CD1c-positive myeloid dendritic cell (primary cell): ENCODE results near the gene ZNF432.
"Not testable (repeated sequence)": the region's sequence is repeated elsewhere in the genome, so short reads cannot be mapped to it uniquely, and the experiment has no call there.

Source experiments
- DNase-seq: peaks from one replicate; pipeline ENCODE4 v3.0.0-alpha.2; 2016; ENCODE audit errors: extremely low spot score

Gene ZNF432

DNA sequence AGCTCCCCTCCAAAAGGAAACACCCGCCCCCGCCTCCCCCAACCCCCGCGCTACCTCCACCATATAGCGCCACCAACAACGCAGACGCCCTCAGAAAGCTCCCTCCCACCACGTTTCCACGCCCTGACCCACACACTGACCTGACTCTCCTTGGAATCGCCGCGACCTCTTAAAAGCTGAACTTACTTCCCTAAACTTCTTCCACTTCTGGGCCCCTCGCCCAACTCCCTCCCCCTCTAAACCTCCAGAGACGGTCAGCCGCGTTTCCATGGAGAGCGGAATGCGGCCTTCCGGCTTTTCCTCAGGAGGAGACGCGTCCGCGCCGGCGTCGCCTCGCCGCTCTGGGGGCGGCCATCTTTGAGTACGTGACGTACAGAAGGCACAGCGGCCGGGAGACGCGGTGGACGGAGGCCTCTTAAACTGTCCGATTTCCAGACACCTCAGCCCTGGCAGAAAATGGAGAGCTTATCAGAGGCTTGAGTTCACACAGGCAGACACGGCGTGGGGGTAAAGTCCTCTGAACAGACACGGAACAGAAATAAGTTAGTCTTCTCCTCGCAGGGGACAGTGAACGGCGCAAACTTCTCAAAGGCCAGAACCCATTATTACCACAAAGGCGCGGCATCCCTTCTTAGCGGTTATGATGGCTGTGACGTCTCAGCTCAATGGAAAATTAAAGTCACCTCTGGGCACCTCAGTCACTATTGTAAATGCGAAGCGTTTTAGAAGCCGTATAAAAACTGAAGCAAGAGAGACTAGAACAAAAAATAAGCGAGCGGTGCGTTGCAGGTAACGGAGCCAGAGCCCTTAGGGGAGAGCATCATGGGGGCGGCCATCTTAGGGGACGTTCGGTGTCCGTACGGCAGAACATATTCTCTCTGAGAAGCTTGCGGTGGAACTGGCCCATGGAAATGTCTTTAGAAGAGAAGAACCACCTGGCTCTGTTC lies at the start of gene ZNF432:
ZNF432 (minus strand) TSS at position 284 of the 947 bp plus-strand sequence. CDS start 1,970 bp downstream, outside the sequence.
- peak; percentile 98 for DNase-seq

DNA sequence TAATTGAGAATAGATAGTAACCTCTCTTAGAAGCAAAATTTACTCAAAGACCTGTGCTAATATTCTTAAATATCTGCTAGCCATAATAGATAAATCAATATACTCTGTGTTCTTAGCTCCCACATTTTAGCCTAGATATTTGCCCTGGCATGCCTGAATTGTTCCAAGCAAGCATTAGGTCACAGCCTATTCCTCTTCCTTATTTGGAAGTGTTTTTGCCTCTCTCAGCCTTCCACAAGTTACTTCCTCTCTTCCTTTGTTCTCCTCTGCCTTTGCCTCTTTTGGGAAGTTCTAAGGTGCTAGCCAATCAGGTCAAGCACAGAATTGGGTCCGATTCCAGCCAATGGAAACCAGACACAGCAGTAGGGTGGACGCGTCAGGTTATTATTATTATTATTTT lies 47.8 kb upstream of the ZNF432 start:
- not testable (repeated sequence) for DNase-seq

DNA sequence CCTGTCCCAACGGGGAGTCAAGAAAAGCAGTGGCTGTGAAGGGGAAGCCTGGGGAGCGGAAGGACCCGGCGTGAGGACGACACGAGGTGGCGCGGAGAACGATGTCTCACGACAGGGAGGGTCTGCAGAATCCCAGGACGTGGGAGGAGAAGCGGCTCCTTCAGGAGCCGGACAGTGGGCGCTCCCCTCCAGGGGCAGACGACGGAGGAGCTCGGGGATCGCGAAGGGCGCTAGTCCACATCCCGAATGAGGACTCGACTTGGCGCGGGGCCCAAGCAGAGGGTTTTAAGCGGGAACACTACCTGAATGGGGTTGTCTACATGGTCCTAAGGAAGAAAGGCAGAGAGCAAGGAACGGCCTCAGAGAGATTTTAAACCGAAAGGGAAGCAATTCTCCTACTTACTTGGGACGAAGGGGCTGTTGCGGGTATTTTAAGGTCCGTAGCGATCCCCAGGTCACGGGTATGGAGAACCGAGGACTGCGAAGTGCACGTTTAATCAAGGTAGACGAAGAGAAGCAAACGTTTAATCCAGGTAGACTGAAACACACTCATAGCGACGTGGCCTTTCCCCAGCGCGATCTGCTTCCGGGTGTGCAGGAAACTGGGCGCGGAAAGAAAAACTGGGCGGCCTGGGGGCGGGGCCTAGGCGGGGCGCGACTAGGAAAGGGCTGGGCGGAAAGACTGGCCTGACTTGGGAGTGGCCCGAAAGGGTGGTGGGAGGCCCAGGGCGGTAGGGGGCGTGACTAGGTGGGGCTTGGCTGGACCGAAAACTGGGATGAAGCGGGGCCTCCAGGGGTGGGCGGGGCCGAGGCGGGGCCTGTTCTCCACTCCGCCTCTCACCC lies 46.8 kb upstream of the ZNF432 start, which contains the start of gene ZNF841:
ZNF841 (minus strand) TSS at position 594 of the 843 bp plus-strand sequence. CDS start 10,964 bp downstream, outside the sequence.
- DNase-seq: peak; percentile 83

DNA sequence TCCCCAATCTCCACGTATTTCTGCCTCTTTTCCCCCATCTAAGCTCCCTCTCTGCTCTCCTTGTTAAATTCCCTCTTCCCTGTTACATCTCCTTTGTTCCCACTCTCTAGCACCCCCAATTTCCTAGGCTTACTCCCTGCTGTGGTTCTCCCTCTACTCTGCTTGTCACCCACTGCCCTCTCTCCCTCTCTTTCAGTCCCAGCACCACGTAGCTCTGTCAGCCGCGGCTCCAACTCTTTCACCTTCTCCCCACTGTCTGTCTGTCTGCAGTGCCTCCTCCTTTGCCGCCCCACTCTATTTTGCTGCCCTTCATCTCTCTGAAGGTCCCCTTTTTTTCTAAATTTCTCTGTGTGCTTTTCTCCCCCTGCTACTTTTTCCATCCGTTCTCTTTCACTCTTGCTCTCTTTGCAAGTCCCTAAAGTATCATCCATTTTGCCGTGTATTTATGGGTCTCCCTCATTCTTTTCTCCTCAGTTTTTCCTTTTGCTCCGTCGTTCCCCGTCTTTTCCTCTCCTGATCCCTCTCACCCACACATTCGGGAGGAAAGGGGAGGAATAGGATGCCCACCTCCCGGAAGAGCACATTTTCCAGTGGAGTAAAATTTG lies 46.0 kb upstream of the ZNF432 start:
- no peak for DNase-seq

DNA sequence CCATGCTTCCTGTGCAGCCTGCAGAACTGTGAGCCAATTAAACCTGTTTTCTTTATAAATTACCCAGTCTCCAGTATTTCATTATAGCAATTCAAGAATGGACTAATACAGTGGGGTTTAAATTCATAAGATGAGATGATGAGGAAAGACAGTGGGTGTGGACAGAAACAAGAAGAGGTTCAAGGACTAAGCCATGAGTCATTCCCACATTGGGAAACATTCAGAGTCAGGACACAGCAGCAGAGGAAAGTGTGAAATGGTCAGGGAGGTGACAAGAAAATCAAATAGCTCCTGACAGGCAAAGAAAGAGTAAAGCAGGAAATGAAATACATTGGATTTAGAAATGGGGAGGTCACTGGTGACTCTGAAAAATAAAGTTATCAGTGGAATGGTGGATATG lies 37.8 kb upstream of the ZNF432 start:
- DNase-seq: no peak

DNA sequence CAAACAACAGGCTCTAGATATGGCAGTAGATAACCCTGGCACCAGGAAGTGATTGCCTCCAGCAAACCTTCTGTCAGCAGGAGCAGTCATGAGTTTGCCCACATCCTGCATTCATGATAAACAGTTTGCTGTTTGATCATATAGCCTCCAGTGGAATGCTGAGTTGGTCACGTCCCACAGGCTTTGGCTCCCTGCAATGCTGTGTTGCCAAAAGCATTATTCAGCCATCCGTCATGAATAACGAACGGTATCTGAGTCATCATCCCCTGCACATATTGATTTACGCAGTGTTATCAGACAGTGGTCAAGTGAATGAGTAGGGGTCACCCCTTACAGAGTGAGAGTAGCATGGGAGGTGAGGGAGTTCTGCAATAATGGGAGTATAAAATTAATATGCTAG lies 21.9 kb upstream of the ZNF432 start:
- no peak for DNase-seq

DNA sequence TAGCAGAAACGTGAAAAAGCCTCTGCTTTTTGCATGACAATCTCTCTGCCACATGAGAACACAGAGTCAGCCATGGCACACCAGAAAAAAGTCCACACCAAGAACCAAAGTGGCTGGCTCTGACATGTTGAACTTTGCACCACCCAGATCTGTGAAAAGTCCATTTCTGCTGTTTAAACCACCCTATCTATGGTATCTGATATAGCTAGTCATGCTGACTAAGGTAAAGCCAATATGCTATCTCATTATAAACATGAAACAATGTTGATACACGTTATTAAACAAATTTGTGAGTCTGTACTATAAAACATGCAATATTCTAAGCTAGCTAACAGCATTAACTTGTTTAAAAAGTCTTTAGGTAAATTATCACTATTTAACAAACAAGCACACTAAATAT lies 21.0 kb upstream of the ZNF432 start:
- DNase-seq: no peak

DNA sequence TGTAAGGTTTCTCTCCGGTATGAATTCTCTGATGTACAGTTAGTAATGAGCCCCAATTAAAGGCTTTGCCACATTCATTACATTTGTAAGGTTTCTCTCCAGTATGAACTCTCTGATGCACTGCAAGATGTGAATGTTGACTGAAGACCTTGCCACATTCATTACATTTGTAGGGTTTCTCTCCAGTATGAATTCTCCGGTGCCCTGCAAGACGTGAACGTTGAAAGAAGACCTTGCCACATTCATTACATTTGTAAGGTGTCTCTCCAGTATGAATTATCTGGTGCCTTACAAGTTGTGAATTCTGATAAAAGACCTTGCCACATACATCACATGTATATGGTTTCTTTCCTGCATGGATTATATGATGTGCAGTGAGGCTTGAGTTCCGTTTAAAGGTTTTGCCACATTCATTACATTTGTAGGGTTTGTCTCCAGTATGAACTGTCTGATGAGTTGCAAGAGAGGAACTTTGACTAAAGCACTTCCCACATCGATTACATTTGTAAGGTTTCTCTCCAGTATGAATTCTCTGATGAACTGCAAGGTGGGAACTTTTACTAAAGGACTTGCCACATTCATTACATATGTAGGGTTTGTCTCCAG lies 17.7 kb upstream of the ZNF432 start:
- DNase-seq: no peak

DNA sequence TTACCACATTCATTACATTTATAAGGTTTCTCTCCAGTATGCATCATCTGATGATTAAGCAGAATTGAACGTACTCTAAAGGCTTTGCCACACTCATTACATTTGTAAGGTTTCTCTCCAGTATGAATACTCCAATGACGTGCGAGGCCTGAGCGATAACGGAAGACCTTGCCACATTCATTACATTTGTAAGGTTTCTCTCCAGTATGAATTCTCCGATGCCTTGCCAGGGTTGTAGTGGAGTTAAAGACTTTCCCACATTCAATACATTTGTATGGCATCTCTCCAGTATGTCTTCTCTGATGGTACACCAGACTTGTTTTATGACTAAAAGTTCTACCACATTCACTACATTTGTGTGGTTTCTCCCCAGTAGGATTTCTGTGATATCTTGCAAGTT lies 16.8 kb upstream of the ZNF432 start:
- DNase-seq: no peak

DNA sequence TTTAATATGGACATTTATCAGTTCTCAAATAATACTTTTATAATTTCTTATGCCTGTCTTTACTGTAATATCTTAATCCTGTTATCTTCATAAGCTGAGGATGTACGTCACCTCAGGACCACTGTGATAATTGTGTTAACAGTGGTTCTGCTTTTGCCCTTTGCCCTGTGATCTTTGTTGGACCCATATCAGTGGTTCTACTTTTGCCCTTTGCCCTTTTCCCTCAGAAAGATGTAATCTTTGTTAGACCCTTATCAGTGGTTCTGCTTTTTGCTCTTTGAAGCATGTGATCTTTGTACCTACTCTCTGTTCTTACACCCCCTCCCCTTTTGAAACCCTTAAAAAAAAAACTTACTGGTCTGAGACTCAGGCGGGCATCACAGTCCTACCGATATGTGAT lies 7.8 kb upstream of the ZNF432 start:
- DNase-seq: not testable (repeated sequence)

DNA sequence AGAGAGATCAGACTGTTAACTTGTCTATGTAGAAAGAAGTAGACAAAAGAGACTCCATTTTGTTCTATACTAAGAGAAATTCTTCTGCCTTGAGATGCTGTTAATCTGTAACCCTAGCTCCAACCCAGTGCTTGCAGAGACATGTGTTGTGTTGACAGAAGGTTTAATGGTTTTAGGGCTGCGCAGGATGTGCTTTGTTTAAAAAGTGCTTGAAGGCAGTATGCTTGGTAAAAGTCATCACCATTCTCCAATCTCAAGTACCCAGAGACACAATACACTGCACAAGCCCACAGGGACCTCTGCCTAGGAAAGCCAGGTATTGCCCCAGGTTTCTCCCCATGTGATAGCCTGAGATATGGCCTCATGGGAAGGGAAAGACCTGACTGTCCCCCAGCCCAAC lies 3.1 kb upstream of the ZNF432 start:
- DNase-seq: not testable (repeated sequence)

DNA sequence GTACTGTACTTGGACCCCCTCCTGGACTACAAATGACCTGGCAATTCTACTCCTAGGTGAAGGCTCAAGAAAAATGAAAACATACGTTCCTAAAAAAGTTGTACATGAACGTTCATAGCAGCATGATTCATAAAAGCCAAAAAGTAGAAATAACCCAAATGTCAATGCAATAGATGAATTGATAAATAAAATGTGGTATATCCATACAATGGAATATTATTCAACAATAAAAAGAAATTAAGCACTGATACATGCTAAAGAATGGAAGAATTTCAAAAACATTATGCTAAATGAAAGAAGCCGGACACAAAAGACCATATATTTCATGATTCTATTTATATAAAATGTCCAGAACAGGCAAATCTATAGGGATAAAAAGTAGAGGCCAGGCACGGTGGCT lies 9.5 kb downstream of the ZNF432 start:
- no peak for DNase-seq

DNA sequence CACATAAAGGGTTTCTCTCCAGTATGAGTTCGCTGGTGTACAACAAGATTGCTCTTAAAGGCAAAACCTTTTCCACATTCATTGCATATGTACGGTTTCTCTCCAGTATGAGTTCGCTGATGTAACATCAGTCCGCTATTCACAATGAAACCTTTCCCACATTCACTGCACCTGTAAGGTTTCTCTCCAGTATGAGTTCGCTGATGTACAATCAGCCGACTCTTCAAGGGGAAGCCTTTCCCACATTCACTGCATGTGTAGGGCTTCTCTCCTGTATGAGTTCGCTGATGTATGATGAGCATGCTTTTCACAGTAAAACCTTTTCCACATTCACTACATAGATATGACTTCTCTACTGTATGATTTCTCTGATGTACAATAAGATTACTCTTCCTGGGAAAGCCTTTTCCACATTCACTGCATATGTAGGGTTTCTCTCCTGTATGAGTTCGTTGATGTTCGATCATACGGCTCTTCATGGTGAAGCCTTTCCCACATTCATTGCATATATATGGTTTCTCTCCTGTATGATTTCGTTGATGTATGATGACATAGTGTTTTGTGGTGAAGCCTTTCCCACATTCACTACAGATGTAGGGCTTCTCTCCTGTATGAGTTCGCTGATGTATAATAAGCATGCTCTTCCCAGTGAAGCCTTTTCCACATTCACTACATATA lies 14.4 kb downstream of the ZNF432 start:
- no peak for DNase-seq

DNA sequence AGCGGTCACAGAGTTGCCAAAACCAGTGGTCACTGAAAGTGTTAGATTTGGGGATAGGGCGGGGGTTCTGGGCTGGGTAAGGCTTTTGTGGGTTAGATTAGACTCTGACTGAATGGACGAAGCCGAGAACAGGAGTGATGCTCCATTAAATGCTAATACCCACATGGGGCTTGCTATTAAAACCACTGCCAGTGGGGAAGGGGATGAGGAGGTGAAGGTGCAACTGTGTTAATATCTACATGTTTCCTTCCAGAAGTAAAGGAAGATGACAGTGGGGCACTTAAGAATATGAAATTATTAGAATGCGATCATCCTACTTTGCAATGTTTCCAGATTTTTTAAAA lies 19.9 kb downstream of the ZNF432 start:
- DNase-seq: no peak

DNA sequence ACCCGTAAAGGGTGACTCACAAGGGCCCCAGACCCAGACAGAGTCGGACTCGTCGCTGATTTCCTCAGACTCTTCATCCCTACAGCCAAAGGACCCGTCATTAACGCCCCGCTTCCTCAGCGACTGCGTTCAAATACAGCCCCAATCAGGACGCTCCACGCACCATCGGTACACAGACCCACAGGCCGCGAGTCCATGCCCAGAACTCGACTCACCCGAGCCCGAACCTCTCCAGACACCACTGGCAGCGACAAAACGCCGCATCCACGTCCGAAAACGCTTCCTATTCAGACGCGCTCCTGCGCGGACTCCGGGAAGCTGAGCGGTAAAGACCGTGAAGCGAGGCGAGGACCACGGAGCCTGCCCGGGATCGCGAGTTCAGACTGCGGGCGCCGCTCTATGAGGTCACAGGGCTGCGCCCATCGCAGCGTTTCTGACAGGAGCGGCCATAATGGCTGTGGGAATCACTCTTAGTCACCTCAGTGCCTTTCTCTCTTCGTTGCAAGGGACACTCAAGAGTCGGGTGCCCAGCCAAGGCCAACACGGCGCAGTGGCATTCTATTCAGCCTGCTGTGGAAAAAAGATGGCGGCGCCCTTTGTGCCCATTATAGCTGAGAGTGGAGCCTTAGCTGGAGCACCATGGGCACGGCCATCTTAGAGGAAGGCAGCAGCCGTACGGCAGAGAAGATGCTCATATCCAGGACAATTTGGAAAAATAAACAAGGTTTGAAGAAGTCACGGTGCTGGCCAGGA lies 20.4 kb downstream of the ZNF432 start, which contains the start of gene ZNF614:
ZNF614 (minus strand) TSS at position 353 of the 753 bp plus-strand sequence. CDS start 2,634 bp downstream, outside the sequence.
- DNase-seq: peak; percentile 91

DNA sequence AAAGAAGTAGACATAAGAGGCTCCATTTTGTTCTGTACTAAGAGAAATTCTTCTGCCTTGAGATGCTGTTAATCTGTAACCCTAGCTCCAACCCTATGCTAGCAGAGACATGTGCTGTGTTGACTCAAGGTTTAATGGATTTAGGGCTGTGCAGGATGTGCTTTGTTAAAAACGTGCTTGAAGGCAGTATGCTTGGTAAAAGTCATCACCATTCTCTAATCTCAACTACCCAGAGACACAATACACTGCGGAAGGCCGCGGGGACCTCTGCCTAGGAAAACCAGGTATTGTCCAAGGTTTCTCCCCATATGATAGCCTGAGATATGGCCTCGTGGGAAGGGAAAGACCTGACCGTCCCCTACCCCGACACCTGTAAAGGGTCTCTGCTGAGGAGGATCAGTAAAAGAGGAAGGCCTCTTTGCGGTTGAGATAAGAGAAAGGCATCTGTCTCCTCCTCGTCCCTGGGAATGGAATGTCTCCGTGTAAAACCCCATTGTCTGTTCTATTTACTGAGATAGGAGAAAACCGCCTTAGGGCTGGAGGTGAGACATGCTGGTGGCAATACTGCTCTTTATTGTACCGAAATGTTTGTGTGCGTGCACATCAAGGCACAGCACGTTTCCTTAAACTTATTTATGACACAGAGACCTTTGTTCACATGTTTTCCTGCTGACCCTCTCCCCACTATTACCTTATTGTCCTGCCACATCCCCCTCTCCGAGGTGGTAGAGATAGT lies 22.2 kb downstream of the ZNF432 start:
- not testable (repeated sequence) for DNase-seq

DNA sequence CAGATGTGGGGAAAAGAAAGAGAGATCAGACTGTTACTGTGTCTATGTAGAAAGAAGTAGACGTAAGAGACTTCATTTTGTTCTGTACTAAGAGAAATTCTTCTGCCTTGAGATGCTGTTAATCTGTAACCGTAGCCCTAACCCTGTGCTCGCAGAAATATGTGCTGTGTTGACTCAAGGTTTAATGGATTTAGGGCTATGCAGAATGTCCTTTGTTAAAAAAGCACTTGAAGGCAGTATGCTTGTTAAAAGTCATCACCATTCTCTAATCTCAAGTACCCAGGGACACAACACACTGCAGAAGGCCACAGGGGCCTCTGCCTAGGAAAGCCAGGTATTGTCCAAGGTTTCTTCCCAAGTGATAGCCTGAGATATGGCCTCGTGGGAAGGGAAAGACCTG lies 24.2 kb downstream of the ZNF432 start:
- DNase-seq: not testable (repeated sequence)

DNA sequence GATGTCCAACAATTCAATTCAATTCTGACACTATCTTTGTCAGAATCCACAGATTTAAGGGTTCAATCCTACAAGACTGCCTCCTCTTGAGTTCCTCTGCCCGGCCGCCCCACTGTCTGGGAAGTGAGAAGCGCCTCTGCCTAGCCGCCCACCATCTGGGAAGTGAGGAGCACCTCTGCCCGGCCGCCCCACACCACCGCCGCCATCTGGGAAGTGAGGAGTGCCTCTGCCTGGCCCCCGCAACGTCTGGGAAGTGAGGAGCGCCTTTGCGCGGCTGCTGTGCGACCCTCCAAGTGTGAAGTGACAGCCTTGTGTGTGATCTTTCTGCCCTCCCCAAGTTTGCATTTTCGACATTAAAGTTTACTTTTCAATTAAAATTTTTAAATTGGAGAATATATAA lies 26.4 kb downstream of the ZNF432 start:
- no peak for DNase-seq

DNA sequence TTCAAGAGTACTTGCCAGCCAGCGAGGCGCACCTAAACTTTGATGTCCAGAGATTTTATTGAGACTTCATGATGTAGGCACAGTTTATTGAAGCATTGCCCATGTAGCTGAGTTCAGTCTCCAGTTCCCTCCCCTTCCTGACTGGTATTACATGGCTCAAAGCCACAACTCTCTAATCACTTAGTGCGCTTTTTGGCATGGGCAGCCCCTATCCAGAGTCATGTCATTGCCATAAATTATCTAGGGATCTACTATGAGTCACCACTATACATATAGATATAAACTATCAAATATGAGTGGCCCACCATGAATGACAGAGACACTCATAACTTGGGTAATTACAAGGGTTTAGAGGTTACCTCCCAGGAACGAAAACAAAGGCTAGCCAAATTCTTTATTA lies 28.1 kb downstream of the ZNF432 start:
- DNase-seq: no peak

DNA sequence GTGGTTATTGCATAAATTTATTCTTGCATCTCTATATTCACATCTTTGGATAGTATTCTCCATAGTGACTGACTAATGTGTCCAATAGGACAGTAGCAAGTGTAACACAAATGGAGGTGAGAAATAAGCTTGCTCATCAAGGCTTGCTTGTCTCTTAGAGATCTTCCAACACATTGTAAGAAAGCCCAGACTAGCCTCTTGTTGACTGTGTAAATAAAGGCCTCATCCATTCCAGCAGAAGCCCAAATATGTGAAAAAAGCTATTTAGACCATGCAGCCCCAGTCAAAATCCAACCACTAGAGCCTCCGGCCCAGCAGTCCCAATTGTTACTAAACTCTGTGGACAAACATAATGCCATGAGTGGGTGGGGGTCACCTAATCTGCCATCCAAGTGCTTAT lies 38.0 kb downstream of the ZNF432 start:
- no peak for DNase-seq
